ENCODE measurements around the gene FBXO9. TPM values are rescaled to one million over a fixed set of nuclear protein-coding genes. Genes with fewer than 3 reads are reported as not detected.

Gene FBXO9
- total RNA-seq, 4 donors from 2014 or later, result 35.2 to 113 (median 43.2) TPM

DNA sequence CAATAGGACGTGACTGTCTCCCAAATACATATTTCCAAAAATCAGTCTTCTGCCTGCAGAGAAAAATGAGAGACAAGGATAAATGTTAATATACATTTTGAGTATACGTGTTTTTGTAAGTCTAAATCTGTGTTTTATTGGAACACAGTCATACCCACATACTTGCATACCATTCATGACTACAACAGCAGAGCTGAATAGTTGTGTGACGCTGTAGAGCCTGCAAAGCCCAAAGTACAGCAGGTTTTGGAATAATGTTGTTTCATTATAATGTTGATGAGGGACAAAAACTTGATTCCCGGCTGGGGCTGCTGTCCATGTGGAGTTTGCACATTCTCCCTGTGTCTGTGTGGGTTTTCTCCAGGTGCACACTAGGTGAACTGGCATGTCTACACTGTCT is 23.8 kb upstream of the FBXO9 start:
- Histone ChIP-seq H3K36me3 (peaks cover 44% of the 10 kb centered on the region), H3K4me1 (peaks cover 8% of the 10 kb centered on the region), H3K27ac (no peak overlapping the region), H3K9me3 (no peaks in the 10 kb centered on the region), H3K27me3 (no peaks in the 10 kb centered on the region), H3K4me3 (no peak overlapping the region)
- 95% methylated on average over 4 of the region's 4 CpGs for WGBS
- DNase-seq (ENCODE audit: low spot score in 2 of 2), result no peak
- no peak for TF ChIP-seq EP300 (IDR thresholded peaks at IDR 0.05)
- TF ChIP-seq POLR2A (IDR thresholded peaks at IDR 0.05), result no peak
- TF ChIP-seq POLR2AphosphoS5 (IDR thresholded peaks at IDR 0.05), result no peak
- no peak for TF ChIP-seq CTCF (IDR thresholded peaks at IDR 0.05)

DNA sequence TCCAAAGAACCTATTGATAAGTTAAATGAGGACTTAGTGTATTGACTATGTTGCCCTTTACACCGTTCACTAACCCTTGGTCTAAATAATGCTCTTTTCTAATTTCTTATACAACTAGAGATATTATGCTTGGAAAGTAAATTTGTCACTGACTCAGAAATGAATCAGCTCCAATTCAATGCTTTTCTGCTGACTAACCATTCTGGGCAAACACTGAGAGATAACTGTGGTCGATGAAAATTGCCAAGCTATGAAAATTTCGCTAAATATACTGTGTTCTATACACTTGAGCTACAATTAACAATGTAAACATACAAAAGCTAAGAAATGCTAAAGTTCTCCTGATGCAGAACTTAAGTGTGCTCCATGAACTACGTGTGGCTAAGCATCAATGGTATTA is 23.1 kb upstream of the FBXO9 start:
- peaks cover 40% of the 10 kb centered on the region for H3K36me3 ChIP-seq
- no peaks in the 10 kb centered on the region for H3K27me3 ChIP-seq
- H3K4me1 ChIP-seq, result peaks cover 8% of the 10 kb centered on the region
- H3K9me3 ChIP-seq, result no peaks in the 10 kb centered on the region
- TF ChIP-seq POLR2AphosphoS5 (IDR thresholded peaks at IDR 0.05) (no peak), EP300 (IDR thresholded peaks at IDR 0.05) (no peak), CTCF (IDR thresholded peaks at IDR 0.05) (no peak), POLR2A (IDR thresholded peaks at IDR 0.05) (no peak)
- no peak overlapping the region for H3K27ac ChIP-seq
- WGBS, result 60% methylated on average over 4 of the region's 4 CpGs
- no peak for DNase-seq (ENCODE audit: low spot score in 2 of 2)
- no peak overlapping the region for H3K4me3 ChIP-seq

DNA sequence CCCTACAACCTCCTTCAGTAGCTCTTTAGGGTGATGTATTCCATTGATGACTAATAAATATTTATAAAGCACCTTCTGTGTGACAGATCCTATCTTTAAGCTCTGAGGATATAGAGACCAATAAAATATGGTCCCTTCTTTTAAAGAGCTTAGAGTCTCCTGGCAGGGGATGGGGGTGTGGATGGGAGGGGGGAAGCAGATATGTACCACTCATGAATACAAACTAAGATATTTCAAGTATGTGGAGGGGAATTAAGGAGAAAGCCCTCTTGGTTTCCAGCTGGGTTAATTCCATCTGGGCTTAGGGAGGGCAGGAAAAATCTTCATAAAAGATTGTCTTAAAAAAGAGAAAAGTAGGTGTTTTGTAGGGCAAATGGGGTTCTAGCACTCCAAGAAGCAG is 21.6 kb upstream of the FBXO9 start:
- Histone ChIP-seq H3K9me3 (no peaks in the 10 kb centered on the region), H3K27ac (no peak overlapping the region), H3K4me1 (peaks cover 8% of the 10 kb centered on the region), H3K36me3 (peaks cover 29% of the 10 kb centered on the region), H3K27me3 (no peaks in the 10 kb centered on the region), H3K4me3 (no peak overlapping the region)
- DNase-seq (ENCODE audit: low spot score in 2 of 2), result no peak
- TF ChIP-seq CTCF (IDR thresholded peaks at IDR 0.05) (no peak), POLR2A (IDR thresholded peaks at IDR 0.05) (no peak), EP300 (IDR thresholded peaks at IDR 0.05) (no peak), POLR2AphosphoS5 (IDR thresholded peaks at IDR 0.05) (no peak)

DNA sequence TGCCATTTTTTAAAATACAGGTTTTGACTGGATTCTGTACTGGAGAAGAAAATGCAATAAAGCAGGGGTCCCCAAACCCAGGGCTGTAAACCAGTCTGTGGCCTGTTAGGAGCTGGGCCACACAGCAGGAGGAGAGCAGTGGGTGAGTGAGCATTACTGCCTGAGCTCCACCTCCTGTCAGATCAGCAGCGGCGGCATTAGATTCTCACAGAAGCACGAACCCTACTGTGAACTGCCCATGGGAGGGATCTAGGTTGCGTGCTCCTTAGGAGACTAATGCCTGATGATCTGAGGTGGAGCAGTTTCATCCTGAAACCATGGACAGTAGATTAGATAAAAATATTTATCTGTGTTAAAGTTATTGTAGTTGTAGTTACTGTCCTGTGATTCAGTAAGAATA is 21.1 kb upstream of the FBXO9 start:
- H3K4me1 ChIP-seq, result peaks cover 8% of the 10 kb centered on the region
- no peak overlapping the region for H3K27ac ChIP-seq
- no peaks in the 10 kb centered on the region for H3K27me3 ChIP-seq
- no peaks in the 10 kb centered on the region for H3K9me3 ChIP-seq
- H3K36me3 ChIP-seq, result peaks cover 24% of the 10 kb centered on the region
- 72% methylated on average over 4 of the region's 4 CpGs for WGBS
- no peak for TF ChIP-seq EP300 (IDR thresholded peaks at IDR 0.05)
- no peak for TF ChIP-seq POLR2AphosphoS5 (IDR thresholded peaks at IDR 0.05)
- TF ChIP-seq CTCF (IDR thresholded peaks at IDR 0.05), result no peak
- no peak for TF ChIP-seq POLR2A (IDR thresholded peaks at IDR 0.05)
- no peak overlapping the region for H3K4me3 ChIP-seq
- no peak for DNase-seq (ENCODE audit: low spot score in 2 of 2)

DNA sequence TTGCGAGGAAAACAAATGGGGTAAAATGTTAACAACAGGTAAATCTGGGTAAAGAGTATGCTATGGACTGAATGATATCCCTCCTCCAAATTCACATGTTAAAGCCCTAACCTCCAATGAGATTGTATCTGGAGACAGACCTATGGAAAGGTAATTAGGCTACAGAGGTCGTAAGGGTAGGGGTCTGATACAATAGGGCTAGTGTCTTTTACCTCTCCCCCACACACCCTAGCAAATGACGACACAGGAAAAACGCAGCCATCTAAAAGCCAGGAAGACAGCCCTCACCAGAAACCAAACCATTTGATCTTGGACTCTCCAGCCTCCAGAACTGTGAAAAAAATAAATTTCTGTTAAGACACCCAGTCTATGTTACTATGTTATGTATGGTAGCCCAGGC is 20.6 kb upstream of the FBXO9 start:
- TF ChIP-seq CTCF (IDR thresholded peaks at IDR 0.05) (no peak), POLR2AphosphoS5 (IDR thresholded peaks at IDR 0.05) (no peak), EP300 (IDR thresholded peaks at IDR 0.05) (no peak), POLR2A (IDR thresholded peaks at IDR 0.05) (no peak)
- no peak for DNase-seq (ENCODE audit: low spot score in 2 of 2)
- Histone ChIP-seq H3K36me3 (peaks cover 19% of the 10 kb centered on the region), H3K4me3 (no peak overlapping the region), H3K4me1 (peaks cover 8% of the 10 kb centered on the region), H3K27me3 (no peaks in the 10 kb centered on the region), H3K9me3 (no peaks in the 10 kb centered on the region), H3K27ac (no peak overlapping the region)
- WGBS, result 94% methylated on average over 3 of the region's 4 CpGs
